ENCODE measurements around the gene CASKIN2.

- TF ChIP-seq, protein P1, sequence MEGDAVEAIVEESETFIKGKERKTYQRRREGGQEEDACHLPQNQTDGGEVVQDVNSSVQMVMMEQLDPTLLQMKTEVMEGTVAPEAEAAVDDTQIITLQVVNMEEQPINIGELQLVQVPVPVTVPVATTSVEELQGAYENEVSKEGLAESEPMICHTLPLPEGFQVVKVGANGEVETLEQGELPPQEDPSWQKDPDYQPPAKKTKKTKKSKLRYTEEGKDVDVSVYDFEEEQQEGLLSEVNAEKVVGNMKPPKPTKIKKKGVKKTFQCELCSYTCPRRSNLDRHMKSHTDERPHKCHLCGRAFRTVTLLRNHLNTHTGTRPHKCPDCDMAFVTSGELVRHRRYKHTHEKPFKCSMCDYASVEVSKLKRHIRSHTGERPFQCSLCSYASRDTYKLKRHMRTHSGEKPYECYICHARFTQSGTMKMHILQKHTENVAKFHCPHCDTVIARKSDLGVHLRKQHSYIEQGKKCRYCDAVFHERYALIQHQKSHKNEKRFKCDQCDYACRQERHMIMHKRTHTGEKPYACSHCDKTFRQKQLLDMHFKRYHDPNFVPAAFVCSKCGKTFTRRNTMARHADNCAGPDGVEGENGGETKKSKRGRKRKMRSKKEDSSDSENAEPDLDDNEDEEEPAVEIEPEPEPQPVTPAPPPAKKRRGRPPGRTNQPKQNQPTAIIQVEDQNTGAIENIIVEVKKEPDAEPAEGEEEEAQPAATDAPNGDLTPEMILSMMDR (IDR thresholded peaks at IDR 0.05; ENCODE audit: low read depth, low read length, poor library complexity, severe bottlenecking) = no peak
- TF ChIP-seq EZH2phosphoT487 (IDR thresholded peaks at IDR 0.05; ENCODE audit: borderline replicate concordance, low read length) = no peak
These were observed 1.7 kb downstream of the CASKIN2 start for GRCh38 chr17:75513641-75514000.
